Measurements from ENCODE around the gene UNK.

- TF ChIP-seq ETS1 (CRISPR knock-in tag; IDR thresholded peaks at IDR 0.05) (no peak), ATRX (CRISPR knock-in tag; IDR thresholded peaks at IDR 0.05; ENCODE audit: borderline replicate concordance) (no peak), EZH2 (conservative IDR thresholded peaks at IDR 0.05; ENCODE audit: low read depth, low read length) (no peak), TBP (CRISPR knock-in tag; IDR thresholded peaks at IDR 0.05) (no peak), TAF1 (CRISPR knock-in tag; IDR thresholded peaks at IDR 0.05) (no peak), GABPA (IDR thresholded peaks at IDR 0.05; ENCODE audit: low read depth, low read length) (no peak), GABPA (CRISPR knock-in tag; IDR thresholded peaks at IDR 0.05; ENCODE audit: low read depth) (no peak)
Observed at GRCh38 chr17:75835654-75835987, 51.0 kb downstream of the UNK start.

All from HepG2 (cell line).